CD14-positive monocyte (primary cell): ENCODE data around the gene GTF3C2. TPM values are rescaled to one million over a fixed set of nuclear protein-coding genes. Genes with fewer than 3 reads are reported as not detected.

Experiments used
- DNase-seq, 3 donors: peaks; one replicate each; pipeline ENCODE4 v3.0.0-alpha.2; 2011 to 2022
- H2AFZ ChIP-seq: 2 replicates; pipeline ENCODE4 v1.6.0; 2012; ENCODE audit warnings: mild to moderate bottlenecking, low read depth, low read length, inconsistent platforms; ENCODE audit not compliant: insufficient read depth, poor library complexity, severe bottlenecking
- H3K27ac ChIP-seq, 2 donors: 1 replicate in 1 of 2; 2 replicates in 1 of 2; pipeline ENCODE4 v1.5.1; 2012 to 2013; ENCODE audit warnings: low read length in 2 of 2, control low read depth in 1 of 2, inconsistent platforms in 1 of 2, low read depth in 1 of 2, mild to moderate bottlenecking in 1 of 2
- H3K27me3 ChIP-seq, 2 donors: one replicate each; pipeline versions ENCODE4 v1.6.0 to v1.6.1; 2011 to 2013; ENCODE audit warnings: low read length in 2 of 2; ENCODE audit not compliant: control insufficient read depth in 2 of 2, insufficient read depth in 2 of 2
- H3K36me3 ChIP-seq, 2 donors: replicated peaks in 1 of 2; 1 replicate in 1 of 2; 2 replicates in 1 of 2; pipeline versions ENCODE4 v1.5.1 to v1.6.1; 2012 to 2013; ENCODE audit warnings: low read length in 2 of 2, control low read depth in 1 of 2, inconsistent platforms in 1 of 2, mild to moderate bottlenecking in 1 of 2; ENCODE audit not compliant: insufficient read depth in 2 of 2, control insufficient read depth in 1 of 2
- H3K4me1 ChIP-seq, 2 donors: 1 replicate in 1 of 2; 2 replicates in 1 of 2; pipeline versions ENCODE4 v1.5.1 to v1.6.1; 2012 to 2013; ENCODE audit warnings: low read length in 2 of 2, control low read depth in 1 of 2, inconsistent platforms in 1 of 2, mild to moderate bottlenecking in 1 of 2, moderate library complexity in 1 of 2; ENCODE audit not compliant: insufficient read depth in 2 of 2, control insufficient read depth in 1 of 2
- H3K4me2 ChIP-seq: replicated peaks from 2 replicates; pipeline ENCODE3; 2012; ENCODE audit warnings: low read length, moderate library complexity, mild to moderate bottlenecking; ENCODE audit not compliant: poor library complexity, severe bottlenecking; ENCODE audit errors: extremely low read depth
- H3K4me3 ChIP-seq, 3 experiments: fragments of 200-600 bp in 1 of 3; sonication (generic) in 1 of 3; replicated peaks in 1 of 3; 1 replicate in 2 of 3; 2 replicates in 1 of 3; pipeline ENCODE4 v1.5.1; 2011 to 2013; ENCODE audit warnings: low read length in 3 of 3, mild to moderate bottlenecking in 3 of 3, control low read depth in 2 of 3, low read depth in 2 of 3, inconsistent platforms in 1 of 3, moderate library complexity in 1 of 3
- H3K79me2 ChIP-seq: 2 replicates; pipeline ENCODE4 v1.6.0; 2012; ENCODE audit warnings: mild to moderate bottlenecking, control low read depth, inconsistent platforms, low read length, moderate library complexity; ENCODE audit not compliant: insufficient read depth
- H3K9ac ChIP-seq: 2 replicates; pipeline ENCODE4 v1.6.0; 2017; ENCODE audit warnings: low read length, mild to moderate bottlenecking; ENCODE audit not compliant: insufficient read depth, poor library complexity, severe bottlenecking
- H3K9me3 ChIP-seq, 2 donors: replicated peaks in 1 of 2; 1 replicate in 1 of 2; 2 replicates in 1 of 2; pipeline versions ENCODE4 v1.5.1 to v1.6.1; 2012 to 2013; ENCODE audit warnings: low read length in 2 of 2, control low read depth in 1 of 2; ENCODE audit not compliant: control insufficient read depth in 1 of 2, insufficient read depth in 1 of 2
- H4K20me1 ChIP-seq: 2 replicates; pipeline ENCODE4 v1.6.0; 2012; ENCODE audit warnings: mild to moderate bottlenecking, low read length, control low read depth, moderate library complexity; ENCODE audit not compliant: insufficient read depth
- H3K27ac Mint-ChIP-seq, 7 donors: one replicate each; pipeline ENCODE4 v1.8.0; 2020; ENCODE audit warnings: mild to moderate bottlenecking in 7 of 7, mixed read lengths in 7 of 7, moderate library complexity in 6 of 7, inconsistent platforms in 2 of 7
- H3K27me3 Mint-ChIP-seq, 3 donors: one replicate each; pipeline ENCODE4 v1.8.0; 2021 to 2022; ENCODE audit warnings: low read depth in 3 of 3, mild to moderate bottlenecking in 3 of 3, mixed read lengths in 3 of 3, moderate library complexity in 3 of 3, inconsistent platforms in 1 of 3
- H3K36me3 Mint-ChIP-seq, 2 donors: one replicate each; pipeline ENCODE4 v1.8.0; 2020; ENCODE audit warnings: mixed read lengths in 2 of 2, inconsistent platforms in 1 of 2, mild to moderate bottlenecking in 1 of 2
- H3K4me1 Mint-ChIP-seq: one replicate; pipeline ENCODE4 v1.8.0; 2020; ENCODE audit warnings: mild to moderate bottlenecking, mixed read lengths
- H3K4me3 Mint-ChIP-seq, 2 donors: one replicate each; pipeline ENCODE4 v1.8.0; 2020; ENCODE audit warnings: mild to moderate bottlenecking in 2 of 2, mixed read lengths in 2 of 2, moderate library complexity in 1 of 2
- H3K9me3 Mint-ChIP-seq, 7 donors: one replicate each; pipeline ENCODE4 v1.8.0; 2020 to 2022; ENCODE audit warnings: mixed read lengths in 7 of 7, mild to moderate bottlenecking in 6 of 7, moderate library complexity in 6 of 7, inconsistent platforms in 2 of 7
- CTCF ChIP-seq: fragments of 200-600 bp; IDR thresholded peaks from one replicate; pipeline ENCODE4 v1.8.0; 2022; ENCODE audit warnings: antibody characterized with exemption, mild to moderate bottlenecking
- WGBS: methylation state at CpG from one replicate; pipeline ENCODE4 v1.1.5; 2013; ENCODE audit warnings: missing lambda C conversion rate; ENCODE audit not compliant: insufficient coverage; 5-methylcytosine and 5-hydroxymethylcytosine counted together
- intact Hi-C, 2 donors: fragments of 100-400 bp; cut with micrococcal nuclease; formaldehyde crosslinking; loops; one replicate each; pipeline versions ENCODE4 v1.15.0 to v1.15.1; 2023
- polyA plus RNA-seq, 3 donors: library from polyadenylated mRNA; depleted of rRNA in 1 of 3; unstranded in 2 of 3; stranded (reverse) in 1 of 3; fragments of 300-500 nt in 2 of 3; fragments of >200 nt in 1 of 3; fragmentation: Illumina TruSeq in 2 of 3; gene quantifications; 1 replicate in 2 of 3; 2 replicates in 1 of 3; pipeline ENCODE4 v1.2.3, GENCODE V29; 2012 to 2021

Gene GTF3C2
- polyA plus RNA-seq, 3 donors = 34.4 to 70.8 (median 41.7) TPM

DNA sequence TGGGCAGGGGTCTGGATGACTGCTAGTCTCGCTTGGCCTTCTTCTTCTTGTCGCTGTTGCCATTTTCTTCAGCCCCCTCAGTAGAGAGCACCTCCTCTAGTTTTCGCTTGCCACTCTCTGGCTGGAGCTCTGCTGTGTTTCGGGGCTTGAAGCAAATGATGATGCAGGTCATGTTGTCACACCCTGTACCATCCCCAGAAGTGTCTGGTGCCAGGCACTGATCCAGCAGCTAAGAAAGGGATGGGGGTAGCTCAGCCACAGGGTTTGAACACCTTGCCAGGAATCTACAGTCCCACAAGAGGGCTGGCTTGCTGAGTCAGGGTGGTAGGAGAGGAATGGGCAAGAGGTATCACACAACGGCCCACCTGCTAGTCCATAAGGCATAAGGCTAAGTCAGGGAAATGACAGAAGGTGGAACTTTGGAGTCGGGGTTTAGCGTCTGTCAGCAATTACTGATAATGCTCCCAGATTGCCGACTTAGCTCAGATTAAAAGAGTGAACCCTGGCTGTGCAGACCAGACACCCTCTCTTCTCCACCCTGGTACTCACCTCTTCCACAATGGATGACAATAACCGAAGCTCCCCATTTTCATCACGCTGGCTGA, 25.1 kb upstream of the GTF3C2 start:
- intact Hi-C loops = loop anchor here in 1 of 2 donors (10.0 kb wide), 1 partner anchor 113 kb away; the partner anchor contains the start of genes FNDC4 and GCKR
- Histone ChIP-seq H3K4me3 (no peak overlapping the region), H3K4me1 (peaks cover 18 to 38% of the 10 kb centered on the region in 2 donors), H3K27me3 (no peaks in the 10 kb centered on the region), H3K27ac (peak overlapping the region; percentile 67 to 96), H3K4me2 (no peak overlapping the region), H3K79me2 (peaks cover 26% of the 10 kb centered on the region), H2AFZ (no peak overlapping the region), H4K20me1 (peaks cover 24% of the 10 kb centered on the region), H3K9ac (no peak overlapping the region), H3K9me3 (no peaks in the 10 kb centered on the region), H3K36me3 (peaks cover 57 to 69% of the 10 kb centered on the region in 2 donors)
- H3K4me1 Mint-ChIP-seq = peaks cover 29% of the 10 kb centered on the region
- H3K9me3 Mint-ChIP-seq = peaks cover 0 to 2% (median 0%) of the 10 kb centered on the region in 7 donors
- peaks cover 49 to 65% of the 10 kb centered on the region in 2 donors for H3K36me3 Mint-ChIP-seq
- 99% methylated on average over 8 of the region's 10 CpGs for WGBS
- no peak for DNase-seq
- peaks cover 0 to 3% (median 0%) of the 10 kb centered on the region in 3 donors for H3K27me3 Mint-ChIP-seq
- no peak for TF ChIP-seq CTCF
- H3K27ac Mint-ChIP-seq = peak overlapping the region; percentile 73 to 96 (median 93)
- H3K4me3 Mint-ChIP-seq = no peak overlapping the region

GRCh38 chr2:27380626-27381545, 24.3 kb upstream of the GTF3C2 start, which contains the start of gene ZNF513:
TSS of gene ZNF513 (minus strand) at chr2:27380734. CDS start at chr2:27380526, 208 bp downstream.
- Mint-ChIP-seq H3K4me1 (peaks cover 29% of the 10 kb centered on the region), H3K9me3 (peaks cover 0 to 2% (median 0%) of the 10 kb centered on the region in 7 donors), H3K27me3 (peaks cover 0 to 3% (median 1%) of the 10 kb centered on the region in 3 donors), H3K36me3 (peaks cover 52 to 66% of the 10 kb centered on the region in 2 donors), H3K27ac (peak within 1 kb of the TSS; percentile 93 to 98 (median 96)), H3K4me3 (peak within 1 kb of the TSS; percentile 86 to 91)
- 6% methylated on average over 46 of the region's 67 CpGs for WGBS
- Histone ChIP-seq H3K4me2 (peak within 1 kb of the TSS; percentile 81), H4K20me1 (peaks cover 32% of the 10 kb centered on the region), H3K27me3 (no peaks in the 10 kb centered on the region), H3K4me3 (peak within 1 kb of the TSS; percentile 67 to 78 (median 68)), H3K4me1 (peaks cover 18 to 38% of the 10 kb centered on the region in 2 donors), H2AFZ (peak within 1 kb of the TSS; percentile 90), H3K27ac (peak within 1 kb of the TSS; percentile 79 to 96), H3K79me2 (peaks cover 23% of the 10 kb centered on the region), H3K9ac (peak within 1 kb of the TSS; percentile 86), H3K36me3 (peaks cover 61 to 71% of the 10 kb centered on the region in 2 donors), H3K9me3 (no peaks in the 10 kb centered on the region)
- TF ChIP-seq CTCF = no peak
- DNase-seq = peak; percentile 94 to 95 (median 94)
- intact Hi-C loops = loop anchor here (1.0 to 10.0 kb wide), 3 partner anchors 10 to 114 kb away; partner anchors contain the start of genes EIF2B4 (in 1 of the 2), FNDC4 (in 1 of the 2), GCKR (in 1 of the 2) and SNX17 (in 1 of the 2)
